ENCODE measurements around the gene KANSL1.
A peak's percentile ranks its signal among the peaks of the same experiment; 100 is the strongest.
"Not testable (repeated sequence)": the region's sequence is repeated elsewhere in the genome, so short reads cannot be mapped to it uniquely, and the experiment has no call there.

Gene KANSL1

GRCh38 chr17:46009681-46010596 is 183.3 kb downstream of the KANSL1 start:
- DNase-seq, result no peak

GRCh38 chr17:46008591-46008990 is 184.6 kb downstream of the KANSL1 start:
- no peak for DNase-seq

GRCh38 chr17:46007461-46007965 is 185.7 kb downstream of the KANSL1 start:
- DNase-seq, result no peak

GRCh38 chr17:46006082-46006481 is 187.1 kb downstream of the KANSL1 start:
- DNase-seq, result not testable (repeated sequence)

GRCh38 chr17:46003907-46004748 is 189.1 kb downstream of the KANSL1 start:
- DNase-seq, result no peak

GRCh38 chr17:46002973-46003316 is 190.3 kb downstream of the KANSL1 start:
- DNase-seq, result no peak

GRCh38 chr17:46002311-46002972 is 190.8 kb downstream of the KANSL1 start:
- DNase-seq, result peak; percentile 16 to 61

GRCh38 chr17:46001390-46002310 is 191.6 kb downstream of the KANSL1 start:
- DNase-seq, result no peak

GRCh38 chr17:46000757-46001156 is 192.5 kb downstream of the KANSL1 start:
- DNase-seq, result no peak

GRCh38 chr17:46000292-46000691 is 192.9 kb downstream of the KANSL1 start:
- no peak for DNase-seq

- DNase-seq, result no peak
Observed at GRCh38 chr17:45999900-46000290, 193.3 kb downstream of the KANSL1 start.

- no peak for DNase-seq
Observed at GRCh38 chr17:45998987-45999899, 194.0 kb downstream of the KANSL1 start, which contains the start of gene STH. STH (plus strand) TSS chr17:45999250; CDS start chr17:45999280, 30 bp downstream.

GRCh38 chr17:45997624-45998023 is 195.6 kb downstream of the KANSL1 start:
- DNase-seq, result no peak

- DNase-seq, result no peak
Observed at GRCh38 chr17:45997166-45997565, 196.1 kb downstream of the KANSL1 start.

GRCh38 chr17:45996282-45996937 is 196.8 kb downstream of the KANSL1 start:
- DNase-seq, result no peak

GRCh38 chr17:45995627-45996270 is 197.5 kb downstream of the KANSL1 start:
- no peak for DNase-seq

- DNase-seq, result no peak
Observed at GRCh38 chr17:45994987-45995386, 198.2 kb downstream of the KANSL1 start.

GRCh38 chr17:45993962-45994627 is 199.1 kb downstream of the KANSL1 start:
- DNase-seq, result no peak

- no peak for DNase-seq
Observed at GRCh38 chr17:45992904-45993303, 200.3 kb downstream of the KANSL1 start.

Data from NCI-H1930 (cell line).